Sigmoid colon (tissue), 7 donors: ENCODE results near the gene SYNPO2. TPM values are rescaled to one million over a fixed set of nuclear protein-coding genes. Genes with fewer than 3 reads are reported as not detected.

ENCODE experiments used
- DNase-seq: peaks from one replicate; pipeline ENCODE4 v3.0.0-alpha.2; 2019
- H3K27ac ChIP-seq, 4 donors: fragments of 200-600 bp; sonication (generic); one replicate each; pipeline ENCODE4 v1.5.1; 2016 to 2019; ENCODE audit warnings: mild to moderate bottlenecking in 1 of 4
- H3K27me3 ChIP-seq, 3 donors: fragments of 200-600 bp; sonication (generic); one replicate each; pipeline ENCODE4 v1.5.1; 2019; ENCODE audit warnings: mild to moderate bottlenecking in 1 of 3
- H3K36me3 ChIP-seq, 4 donors: fragments of 200-600 bp; sonication (generic); one replicate each; pipeline ENCODE4 v1.5.1; 2016 to 2019
- H3K4me1 ChIP-seq, 4 donors: fragments of 200-600 bp; sonication (generic); one replicate each; pipeline ENCODE4 v1.5.1; 2017 to 2019
- H3K4me3 ChIP-seq, 4 donors: fragments of 200-600 bp; sonication (generic); one replicate each; pipeline ENCODE4 v1.5.1; 2017 to 2019; ENCODE audit warnings: mild to moderate bottlenecking in 2 of 4, moderate library complexity in 1 of 4
- H3K9me3 ChIP-seq, 4 donors: fragments of 200-600 bp in 3 of 4; sonication (generic) in 3 of 4; one replicate each; pipeline versions ENCODE4 v1.5.1 to v1.6.1; 2013 to 2019
- CTCF ChIP-seq, 4 experiments: fragments of 450-650 bp in 3 of 4; fragments of 200-600 bp in 1 of 4; IDR thresholded peaks; one replicate each; pipeline ENCODE4 v1.5.1; 2016 to 2019; ENCODE audit warnings: antibody characterized with exemption in 4 of 4, mild to moderate bottlenecking in 3 of 4, moderate library complexity in 2 of 4
- EP300 ChIP-seq, 4 donors: sonication (generic); formaldehyde crosslinking; IDR thresholded peaks; one replicate each; pipeline ENCODE4 v1.6.1; 2017; ENCODE audit warnings: antibody characterized with exemption in 4 of 4
- POLR2A ChIP-seq, 2 donors: fragments of 450-650 bp; IDR thresholded peaks; one replicate each; pipeline ENCODE4 v1.6.1; 2016; ENCODE audit warnings: antibody characterized with exemption in 2 of 2, mild to moderate bottlenecking in 2 of 2, moderate library complexity in 2 of 2
- POLR2AphosphoS5 ChIP-seq, 4 donors: sonication (generic); formaldehyde crosslinking; IDR thresholded peaks; one replicate each; pipeline ENCODE4 v1.6.1; 2017; ENCODE audit warnings: antibody characterized with exemption in 4 of 4
- WGBS, 2 donors: extraction: QIAGEN DNeasy Blood & Tissue Kit; methylation state at CpG; one replicate each; pipeline ENCODE4 v1.1.7; 2013; 5-methylcytosine and 5-hydroxymethylcytosine counted together
- intact Hi-C: fragments of 100-400 bp; cut with DNase I; formaldehyde crosslinking; loops from one replicate; pipeline ENCODE4 v1.15.1; 2023
- polyA plus RNA-seq, 3 donors: library from polyadenylated mRNA; stranded (reverse); fragments of 200-250 nt; gene quantifications; one replicate each; pipeline ENCODE4 v1.2.3, GENCODE V29; 2013
- total RNA-seq, 4 donors: library from RNA; depleted of rRNA; stranded (reverse); fragments of >200 nt; gene quantifications; one replicate each; pipeline ENCODE4 v1.1.0, GENCODE V29; 2016
- donor health status: healthy with polysubstance abuse.
- donor health status: Bipolar disorder and iron deficiency.
- donor health status: healthy.

SYNPO2 gene
- total and polyA plus RNA-seq, 7 donors: 2.1 to 1,591 (median 611) TPM

GRCh38 chr4:119025916-119026661 is 137.4 kb downstream of the SYNPO2 start:
- Histone ChIP-seq H3K4me3 (peak overlapping the region; percentile 39 to 55 (median 50)), H3K27me3 (no peaks in the 10 kb centered on the region), H3K4me1 (peaks cover 0 to 38% (median 24%) of the 10 kb centered on the region in 4 donors), H3K36me3 (peaks cover 9 to 26% (median 13%) of the 10 kb centered on the region in 4 donors), H3K27ac (peak overlapping the region; percentile 84 to 98 (median 94)), H3K9me3 (no peaks in the 10 kb centered on the region)
- intact Hi-C loops: loop anchor here (5.0 kb wide), 2 partner anchors 134 to 264 kb away; no protein-coding TSS in a partner anchor
- WGBS, 2 donors: 24 to 55% methylated on average over 4 of the region's 4 CpGs
- TF ChIP-seq POLR2A (IDR thresholded peaks at IDR 0.05): peak in 1 of 2 donors; percentile 29
- peak; percentile 84 to 98 (median 90) for TF ChIP-seq EP300 (IDR thresholded peaks at IDR 0.05)
- TF ChIP-seq POLR2AphosphoS5 (IDR thresholded peaks at IDR 0.05): peak; percentile 85 to 91 (median 88)
- TF ChIP-seq CTCF (IDR thresholded peaks at IDR 0.05): no peak
- DNase-seq: peak; percentile 89

GRCh38 chr4:119026662-119027444 is 138.2 kb downstream of the SYNPO2 start:
- H3K9me3 ChIP-seq: no peaks in the 10 kb centered on the region
- H3K27ac ChIP-seq: peak overlapping the region; percentile 84 to 98 (median 94)
- H3K4me3 ChIP-seq: peak overlapping the region; percentile 39 to 55 (median 50)
- intact Hi-C loops: loop anchor here (5.0 kb wide), 2 partner anchors 135 to 265 kb away; no protein-coding TSS in a partner anchor
- TF ChIP-seq EP300 (IDR thresholded peaks at IDR 0.05) (no peak), CTCF (IDR thresholded peaks at IDR 0.05) (no peak), POLR2A (IDR thresholded peaks at IDR 0.05) (peak; percentile 75 to 93), POLR2AphosphoS5 (IDR thresholded peaks at IDR 0.05) (peak; percentile 90 to 97 (median 94))
- peaks cover 17 to 34% (median 21%) of the 10 kb centered on the region in 4 donors for H3K36me3 ChIP-seq
- peaks cover 0 to 33% (median 22%) of the 10 kb centered on the region in 4 donors for H3K4me1 ChIP-seq
- no peaks in the 10 kb centered on the region for H3K27me3 ChIP-seq
- peak; percentile 90 for DNase-seq
- WGBS, 2 donors: 84 to 89% methylated on average over 22 of the region's 22 CpGs

GRCh38 chr4:119027811-119028210 is 139.2 kb downstream of the SYNPO2 start:
- Histone ChIP-seq H3K36me3 (peaks cover 22 to 44% (median 28%) of the 10 kb centered on the region in 4 donors), H3K9me3 (no peaks in the 10 kb centered on the region), H3K27me3 (no peaks in the 10 kb centered on the region), H3K4me1 (peaks cover 0 to 35% (median 18%) of the 10 kb centered on the region in 4 donors), H3K27ac (peak overlapping the region; percentile 84 to 98 (median 94)), H3K4me3 (peak overlapping the region; percentile 39 to 55 (median 50))
- intact Hi-C loops: loop anchor here (5.0 kb wide), 2 partner anchors 136 to 266 kb away; no protein-coding TSS in a partner anchor
- 52 to 70% methylated on average over 2 of the region's 2 CpGs for WGBS, 2 donors
- TF ChIP-seq POLR2AphosphoS5 (IDR thresholded peaks at IDR 0.05) (peak; percentile 19 to 71 (median 49)), EP300 (IDR thresholded peaks at IDR 0.05) (no peak)
- DNase-seq: no peak

- H3K27me3 ChIP-seq: no peaks in the 10 kb centered on the region
- intact Hi-C loops: loop anchor here (5.0 kb wide), 2 partner anchors 136 to 266 kb away; no protein-coding TSS in a partner anchor
- WGBS, 2 donors: 77 to 89% methylated on average over 2 of the region's 2 CpGs
- peak overlapping the region; percentile 39 to 55 (median 50) for H3K4me3 ChIP-seq
- no peak for DNase-seq
- peaks cover 22 to 48% (median 30%) of the 10 kb centered on the region in 4 donors for H3K36me3 ChIP-seq
- H3K9me3 ChIP-seq: no peaks in the 10 kb centered on the region
- H3K27ac ChIP-seq: peak overlapping the region; percentile 84 to 98 (median 94)
- peaks cover 0 to 36% (median 17%) of the 10 kb centered on the region in 4 donors for H3K4me1 ChIP-seq
- TF ChIP-seq POLR2AphosphoS5 (IDR thresholded peaks at IDR 0.05): peak; percentile 29 to 81 (median 48)
- TF ChIP-seq EP300 (IDR thresholded peaks at IDR 0.05): no peak
Observed at GRCh38 chr4:119028296-119028695, 139.6 kb downstream of the SYNPO2 start.

GRCh38 chr4:119029847-119030535 is 141.3 kb downstream of the SYNPO2 start:
- no peak for TF ChIP-seq CTCF (IDR thresholded peaks at IDR 0.05)
- peak in 3 of 4 donors; percentile 32 to 65 (median 60) for TF ChIP-seq POLR2AphosphoS5 (IDR thresholded peaks at IDR 0.05)
- intact Hi-C loops: loop anchor here (2.0 to 5.0 kb wide), 3 partner anchors 37 to 268 kb away; no protein-coding TSS in a partner anchor
- 92 to 97% methylated on average over 18 of the region's 18 CpGs for WGBS, 2 donors
- peak overlapping the region; percentile 39 to 55 (median 50) for H3K4me3 ChIP-seq
- no peaks in the 10 kb centered on the region for H3K27me3 ChIP-seq
- peaks cover 0 to 36% (median 23%) of the 10 kb centered on the region in 4 donors for H3K4me1 ChIP-seq
- H3K9me3 ChIP-seq: no peaks in the 10 kb centered on the region
- no peak for DNase-seq
- H3K27ac ChIP-seq: peak overlapping the region; percentile 84 to 98 (median 94)
- peaks cover 22 to 55% (median 36%) of the 10 kb centered on the region in 4 donors for H3K36me3 ChIP-seq
